OCI-LY3 (cell line): ENCODE results near the gene CMSS1.

Experiments used
- H2AFZ ChIP-seq: fragments of 200-600, 300-600 bp; shearing (Covaris generic); 2 replicates; pipeline ENCODE4 v1.6.0; 2014; ENCODE audit warnings: antibody characterized with exemption, low read depth, low read length
- H3K27ac ChIP-seq: fragments of 200-600, 300-600 bp; sonication (generic); 2 replicates; pipeline ENCODE4 v1.5.1; 2014; ENCODE audit warnings: mild to moderate bottlenecking, low read length, moderate library complexity, mixed read lengths
- H3K27me3 ChIP-seq: fragments of 200-600, 300-600 bp; sonication (generic); 2 replicates; pipeline ENCODE4 v1.6.1; 2014; ENCODE audit warnings: low read depth, low read length, mixed read lengths
- H3K36me3 ChIP-seq: fragments of 200-600, 300-600 bp; sonication (generic); replicated peaks from 2 replicates; pipeline ENCODE3; 2014; ENCODE audit warnings: low read depth, low read length, mixed read lengths
- H3K4me1 ChIP-seq: fragments of 300-600, 200-600 bp; sonication (generic); 2 replicates; pipeline ENCODE4 v1.6.1; 2014; ENCODE audit warnings: low read length, mixed read lengths
- H3K4me2 ChIP-seq: fragments of 200-600, 300-600 bp; sonication (generic); 2 replicates; pipeline ENCODE4 v1.6.1; 2014; ENCODE audit warnings: low read length, mixed read lengths
- H3K4me3 ChIP-seq: fragments of 300-600, 200-600 bp; sonication (generic); 2 replicates; pipeline ENCODE4 v1.5.1; 2014; ENCODE audit warnings: antibody characterized with exemption, mild to moderate bottlenecking, low read length, moderate library complexity
- H3K79me2 ChIP-seq: fragments of 300-600, 200-600 bp; shearing (Covaris generic); 2 replicates; pipeline ENCODE4 v1.6.1; 2014; ENCODE audit warnings: mild to moderate bottlenecking, low read length, mixed read lengths
- H3K9ac ChIP-seq: fragments of 300-600, 200-600 bp; shearing (Covaris generic); 2 replicates; pipeline ENCODE4 v1.6.0; 2014; ENCODE audit warnings: mild to moderate bottlenecking, low read length, moderate library complexity
- H3K9me3 ChIP-seq: fragments of 200-600, 300-600 bp; shearing (Covaris generic); 2 replicates; pipeline ENCODE4 v1.6.1; 2014; ENCODE audit warnings: low read length, mixed read lengths; ENCODE audit not compliant: insufficient read depth
- H4K20me1 ChIP-seq: fragments of 200-600, 300-600 bp; sonication (generic); 2 replicates; pipeline ENCODE4 v1.6.1; 2016; ENCODE audit warnings: low read length, mixed read lengths; ENCODE audit not compliant: insufficient read depth
- EZH2phosphoT487 ChIP-seq: fragments of 200-600 bp; shearing (Covaris generic); IDR thresholded peaks from 2 replicates; pipeline ENCODE4 v1.6.1; 2018; ENCODE audit warnings: antibody characterized with exemption, mixed run types, low read depth
- TF ChIP-seq, protein P1 (sequence below): fragments of 200-600, 300-600 bp; sonication (generic); IDR thresholded peaks from 2 replicates; pipeline ENCODE4 v1.5.1; 2014; ENCODE audit warnings: antibody characterized with exemption, low read length, low read depth

CMSS1 gene

DNA sequence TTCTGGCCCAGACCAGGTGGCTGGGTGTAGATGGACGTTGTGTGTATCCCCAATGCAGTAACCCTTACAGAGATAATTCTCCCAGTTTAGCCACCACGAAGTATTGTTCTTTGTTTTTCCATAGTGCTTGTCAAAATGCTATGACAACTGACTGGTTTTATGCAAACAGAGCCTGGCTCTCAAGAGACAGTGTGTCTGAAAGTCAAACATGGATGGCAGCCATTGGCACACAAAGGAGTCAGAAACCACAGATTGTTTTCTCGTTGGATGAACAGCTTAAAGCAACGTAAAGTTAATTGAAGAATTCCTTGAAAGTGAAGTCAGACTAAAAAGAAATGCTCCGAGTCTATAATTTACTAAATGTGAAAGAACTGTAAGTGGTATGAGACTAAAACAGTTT is 205.5 kb downstream of the CMSS1 start:
- Histone ChIP-seq H3K79me2 (no peaks in the 10 kb centered on the region), H3K4me3 (no peak overlapping the region), H3K4me2 (no peak overlapping the region), H2AFZ (no peak overlapping the region), H4K20me1 (no peaks in the 10 kb centered on the region), H3K9ac (no peak overlapping the region), H3K9me3 (no peaks in the 10 kb centered on the region), H3K27me3 (no peaks in the 10 kb centered on the region), H3K27ac (no peak overlapping the region), H3K36me3 (no peaks in the 10 kb centered on the region), H3K4me1 (no peaks in the 10 kb centered on the region)
- no peak for TF ChIP-seq EZH2phosphoT487

DNA sequence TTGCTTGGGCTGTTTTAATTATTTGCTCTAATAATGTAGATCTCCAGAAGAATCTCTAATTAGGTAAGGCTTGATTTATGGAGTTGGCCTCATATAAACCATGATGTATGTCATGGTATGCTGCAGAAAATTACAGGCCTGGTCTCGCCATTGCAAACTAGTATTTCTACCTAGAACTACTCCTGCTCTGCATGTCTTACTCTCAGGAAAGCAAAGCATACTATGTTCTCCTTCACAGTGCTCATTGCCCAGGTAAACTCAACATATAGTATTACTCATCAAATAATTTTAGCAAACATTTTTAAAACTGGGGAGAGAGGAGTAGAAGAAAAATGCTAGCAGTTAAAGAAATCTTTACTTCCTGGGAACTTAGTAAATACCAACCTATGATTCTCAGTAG is 205.9 kb downstream of the CMSS1 start:
- Histone ChIP-seq H2AFZ (no peak overlapping the region), H3K27ac (no peak overlapping the region), H3K36me3 (no peaks in the 10 kb centered on the region), H3K4me1 (no peaks in the 10 kb centered on the region), H3K9me3 (no peaks in the 10 kb centered on the region), H3K4me3 (no peak overlapping the region), H3K79me2 (no peaks in the 10 kb centered on the region), H4K20me1 (no peaks in the 10 kb centered on the region), H3K9ac (no peak overlapping the region), H3K27me3 (no peaks in the 10 kb centered on the region), H3K4me2 (no peak overlapping the region)
- TF ChIP-seq, protein P1, sequence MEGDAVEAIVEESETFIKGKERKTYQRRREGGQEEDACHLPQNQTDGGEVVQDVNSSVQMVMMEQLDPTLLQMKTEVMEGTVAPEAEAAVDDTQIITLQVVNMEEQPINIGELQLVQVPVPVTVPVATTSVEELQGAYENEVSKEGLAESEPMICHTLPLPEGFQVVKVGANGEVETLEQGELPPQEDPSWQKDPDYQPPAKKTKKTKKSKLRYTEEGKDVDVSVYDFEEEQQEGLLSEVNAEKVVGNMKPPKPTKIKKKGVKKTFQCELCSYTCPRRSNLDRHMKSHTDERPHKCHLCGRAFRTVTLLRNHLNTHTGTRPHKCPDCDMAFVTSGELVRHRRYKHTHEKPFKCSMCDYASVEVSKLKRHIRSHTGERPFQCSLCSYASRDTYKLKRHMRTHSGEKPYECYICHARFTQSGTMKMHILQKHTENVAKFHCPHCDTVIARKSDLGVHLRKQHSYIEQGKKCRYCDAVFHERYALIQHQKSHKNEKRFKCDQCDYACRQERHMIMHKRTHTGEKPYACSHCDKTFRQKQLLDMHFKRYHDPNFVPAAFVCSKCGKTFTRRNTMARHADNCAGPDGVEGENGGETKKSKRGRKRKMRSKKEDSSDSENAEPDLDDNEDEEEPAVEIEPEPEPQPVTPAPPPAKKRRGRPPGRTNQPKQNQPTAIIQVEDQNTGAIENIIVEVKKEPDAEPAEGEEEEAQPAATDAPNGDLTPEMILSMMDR, result no peak
- TF ChIP-seq EZH2phosphoT487, result no peak

DNA sequence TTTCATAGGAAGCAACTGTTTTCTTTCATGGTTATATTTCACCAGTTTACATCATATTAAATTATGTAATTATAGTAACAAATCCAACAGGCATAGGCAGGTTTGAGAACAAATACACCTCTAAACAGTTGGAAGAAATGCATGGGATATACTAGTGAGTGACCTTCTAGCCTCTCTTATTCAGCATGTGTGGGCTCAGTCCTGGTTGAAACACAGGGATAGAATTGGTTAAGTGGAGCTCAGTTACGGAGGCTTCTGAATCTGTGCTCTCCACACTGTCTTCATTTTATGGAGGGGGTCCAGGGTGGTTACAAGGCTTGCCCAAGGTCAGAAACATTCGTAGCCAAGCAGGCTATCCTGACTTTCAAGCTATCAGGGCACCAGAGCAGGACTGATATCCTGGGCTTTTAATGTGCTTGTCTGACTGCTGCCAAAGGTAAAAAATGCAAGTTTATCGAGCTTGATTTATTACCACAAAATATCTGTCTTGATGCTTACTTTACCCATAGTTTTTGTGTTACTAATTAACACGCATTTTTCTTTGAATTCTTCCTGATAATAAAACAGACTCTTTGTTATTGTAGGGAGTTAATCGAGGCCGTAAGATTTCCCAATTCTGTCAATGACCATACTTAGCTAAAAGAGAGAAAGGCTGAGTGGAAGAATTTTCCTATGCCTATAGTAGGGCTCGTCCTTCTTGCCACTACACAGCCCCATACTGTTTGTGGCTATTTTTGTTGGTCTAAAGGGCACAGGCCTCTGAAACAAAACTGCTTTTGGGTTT is 207.1 kb downstream of the CMSS1 start:
- Histone ChIP-seq H2AFZ (no peak overlapping the region), H3K27me3 (no peaks in the 10 kb centered on the region), H3K4me1 (peaks cover 3% of the 10 kb centered on the region), H3K36me3 (no peaks in the 10 kb centered on the region), H3K27ac (no peak overlapping the region), H3K4me3 (no peak overlapping the region), H4K20me1 (no peaks in the 10 kb centered on the region), H3K9ac (no peak overlapping the region), H3K79me2 (no peaks in the 10 kb centered on the region), H3K9me3 (no peaks in the 10 kb centered on the region), H3K4me2 (no peak overlapping the region)
- TF ChIP-seq EZH2phosphoT487, result no peak
- TF ChIP-seq, protein P1, result no peak

DNA sequence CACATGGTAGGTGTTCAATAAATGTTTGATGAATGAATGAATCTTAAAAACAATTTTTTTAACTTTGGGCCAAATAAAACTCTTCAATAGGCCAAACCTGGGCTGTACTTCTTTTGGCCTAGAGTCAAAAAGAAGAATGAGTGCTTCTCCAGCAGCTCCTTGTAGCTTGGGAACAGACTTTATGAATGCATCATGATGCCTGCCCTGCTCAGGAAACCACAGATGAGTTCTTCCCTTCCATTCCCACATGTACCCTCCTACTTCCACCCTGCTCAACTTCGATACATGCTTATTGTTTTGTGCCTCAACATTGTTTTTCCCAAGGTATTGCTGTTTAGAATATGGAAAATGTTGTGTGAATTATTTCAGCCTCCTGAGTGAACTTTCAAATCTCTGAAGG is 209.7 kb downstream of the CMSS1 start:
- no peak overlapping the region for H2AFZ ChIP-seq
- no peak overlapping the region for H3K4me2 ChIP-seq
- peaks cover 28% of the 10 kb centered on the region for H3K4me1 ChIP-seq
- H3K9me3 ChIP-seq, result no peaks in the 10 kb centered on the region
- no peaks in the 10 kb centered on the region for H4K20me1 ChIP-seq
- H3K9ac ChIP-seq, result no peak overlapping the region
- no peaks in the 10 kb centered on the region for H3K36me3 ChIP-seq
- H3K4me3 ChIP-seq, result no peak overlapping the region
- no peaks in the 10 kb centered on the region for H3K27me3 ChIP-seq
- TF ChIP-seq EZH2phosphoT487, result no peak
- TF ChIP-seq, protein P1, result no peak
- no peaks in the 10 kb centered on the region for H3K79me2 ChIP-seq
- no peak overlapping the region for H3K27ac ChIP-seq
